ENCODE results near the gene MUC22.
"Not testable (repeated sequence)": the region's sequence is repeated elsewhere in the genome, so short reads cannot be mapped to it uniquely, and the experiment has no call there.

Gene MUC22

GRCh38 chr6:31067028-31067427 lies 56.8 kb downstream of the MUC22 start:
- not testable (repeated sequence) for H3K9ac ChIP-seq (ENCODE audit: low read depth, low read length); H3K27me3 ChIP-seq (ENCODE audit: control insufficient read depth, insufficient read depth, low read length); H3K9me3 ChIP-seq (ENCODE audit: control insufficient read depth, insufficient read depth, low read length); H3K36me3 ChIP-seq (ENCODE audit: control insufficient read depth, insufficient read depth, low read length); H3K4me3 ChIP-seq (ENCODE audit: low read depth, low read length)
- peaks cover 10% of the 10 kb centered on the region for H3K4me1 ChIP-seq (ENCODE audit: control insufficient read depth, insufficient read depth, low read length)

GRCh38 chr6:31067891-31068668 lies 57.8 kb downstream of the MUC22 start:
- H3K9ac ChIP-seq (ENCODE audit: low read depth, low read length); H3K4me3 ChIP-seq (ENCODE audit: low read depth, low read length); H3K9me3 ChIP-seq (ENCODE audit: control insufficient read depth, insufficient read depth, low read length); H3K36me3 ChIP-seq (ENCODE audit: control insufficient read depth, insufficient read depth, low read length); H3K27me3 ChIP-seq (ENCODE audit: control insufficient read depth, insufficient read depth, low read length): not testable (repeated sequence)
- H3K4me1 ChIP-seq (ENCODE audit: control insufficient read depth, insufficient read depth, low read length), result peaks cover 10% of the 10 kb centered on the region

- Histone ChIP-seq H3K9me3 (ENCODE audit: control insufficient read depth, insufficient read depth, low read length) (no peaks in the 10 kb centered on the region), H3K36me3 (ENCODE audit: control insufficient read depth, insufficient read depth, low read length) (no peaks in the 10 kb centered on the region), H3K27me3 (ENCODE audit: control insufficient read depth, insufficient read depth, low read length) (no peaks in the 10 kb centered on the region), H3K4me3 (ENCODE audit: low read depth, low read length) (no peak overlapping the region), H3K9ac (ENCODE audit: low read depth, low read length) (no peak overlapping the region), H3K4me1 (ENCODE audit: control insufficient read depth, insufficient read depth, low read length) (peaks cover 10% of the 10 kb centered on the region)
Observed at GRCh38 chr6:31068669-31069340, 58.5 kb downstream of the MUC22 start.

DNA sequence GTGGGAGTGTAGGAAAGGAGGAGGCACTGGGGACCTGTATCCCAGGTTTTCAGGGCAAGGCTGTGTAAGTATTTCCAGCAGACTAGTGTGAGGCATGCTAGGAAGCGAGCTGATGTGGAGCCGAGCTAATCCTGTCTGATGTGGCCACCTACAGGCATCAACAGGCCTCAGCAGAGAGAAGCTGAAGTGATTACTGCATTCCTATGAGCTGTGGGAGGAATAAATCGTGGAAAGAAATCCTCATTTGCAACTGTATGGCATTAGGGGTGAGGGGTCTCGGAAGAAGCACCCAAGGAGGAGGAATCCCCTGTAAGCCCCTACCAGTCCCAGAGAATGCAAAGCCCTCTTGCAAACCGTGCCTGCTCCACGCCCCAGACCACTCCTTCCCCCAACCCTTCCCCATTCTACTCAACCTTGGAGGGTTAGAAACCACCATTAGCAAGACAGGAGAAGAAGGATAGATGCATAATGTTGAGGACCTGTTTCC lies 60.5 kb downstream of the MUC22 start:
- H3K4me3 ChIP-seq (ENCODE audit: low read depth, low read length), result no peak overlapping the region
- no peaks in the 10 kb centered on the region for H3K9me3 ChIP-seq (ENCODE audit: control insufficient read depth, insufficient read depth, low read length)
- H3K36me3 ChIP-seq (ENCODE audit: control insufficient read depth, insufficient read depth, low read length), result no peaks in the 10 kb centered on the region
- H3K27me3 ChIP-seq (ENCODE audit: control insufficient read depth, insufficient read depth, low read length), result no peaks in the 10 kb centered on the region
- no peak overlapping the region for H3K9ac ChIP-seq (ENCODE audit: low read depth, low read length)
- peaks cover 12% of the 10 kb centered on the region for H3K4me1 ChIP-seq (ENCODE audit: control insufficient read depth, insufficient read depth, low read length)

DNA sequence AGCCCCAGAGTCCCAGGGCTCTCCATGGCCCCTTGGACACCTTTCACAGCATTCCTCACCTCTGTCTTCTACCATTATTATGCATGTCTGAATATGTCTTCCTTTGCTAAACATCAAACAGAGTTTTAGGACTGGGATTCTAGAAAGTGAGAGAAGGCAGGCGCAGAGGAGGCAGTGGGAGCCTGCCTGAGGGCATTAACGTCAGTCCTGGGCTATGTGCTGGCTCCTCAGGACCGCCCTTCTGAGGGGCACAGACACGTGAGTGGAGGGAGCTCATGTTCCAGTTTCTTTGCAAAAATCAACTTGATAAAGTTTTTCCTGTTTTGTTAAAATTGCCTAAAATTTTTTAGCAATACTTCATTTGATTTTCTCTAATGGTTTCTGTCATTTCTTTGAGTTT lies 64.1 kb downstream of the MUC22 start:
- Histone ChIP-seq H3K27me3 (ENCODE audit: control insufficient read depth, insufficient read depth, low read length) (no peaks in the 10 kb centered on the region), H3K36me3 (ENCODE audit: control insufficient read depth, insufficient read depth, low read length) (no peaks in the 10 kb centered on the region), H3K4me1 (ENCODE audit: control insufficient read depth, insufficient read depth, low read length) (peaks cover 12% of the 10 kb centered on the region), H3K4me3 (ENCODE audit: low read depth, low read length) (no peak overlapping the region), H3K9me3 (ENCODE audit: control insufficient read depth, insufficient read depth, low read length) (no peaks in the 10 kb centered on the region), H3K9ac (ENCODE audit: low read depth, low read length) (no peak overlapping the region)

- no peaks in the 10 kb centered on the region for H3K36me3 ChIP-seq (ENCODE audit: control insufficient read depth, insufficient read depth, low read length)
- no peak overlapping the region for H3K4me3 ChIP-seq (ENCODE audit: low read depth, low read length)
- no peaks in the 10 kb centered on the region for H3K27me3 ChIP-seq (ENCODE audit: control insufficient read depth, insufficient read depth, low read length)
- H3K9me3 ChIP-seq (ENCODE audit: control insufficient read depth, insufficient read depth, low read length), result no peaks in the 10 kb centered on the region
- H3K4me1 ChIP-seq (ENCODE audit: control insufficient read depth, insufficient read depth, low read length), result peaks cover 10% of the 10 kb centered on the region
- no peak overlapping the region for H3K9ac ChIP-seq (ENCODE audit: low read depth, low read length)
Observed at GRCh38 chr6:31075528-31075927, 65.3 kb downstream of the MUC22 start.

GRCh38 chr6:31076611-31077010 lies 66.3 kb downstream of the MUC22 start:
- H3K4me3 ChIP-seq (ENCODE audit: low read depth, low read length), result no peak overlapping the region
- no peaks in the 10 kb centered on the region for H3K36me3 ChIP-seq (ENCODE audit: control insufficient read depth, insufficient read depth, low read length)
- no peaks in the 10 kb centered on the region for H3K9me3 ChIP-seq (ENCODE audit: control insufficient read depth, insufficient read depth, low read length)
- peaks cover 2% of the 10 kb centered on the region for H3K4me1 ChIP-seq (ENCODE audit: control insufficient read depth, insufficient read depth, low read length)
- H3K9ac ChIP-seq (ENCODE audit: low read depth, low read length), result no peak overlapping the region
- H3K27me3 ChIP-seq (ENCODE audit: control insufficient read depth, insufficient read depth, low read length), result no peaks in the 10 kb centered on the region

GRCh38 chr6:31079656-31080261 lies 69.5 kb downstream of the MUC22 start:
- H3K9ac ChIP-seq (ENCODE audit: low read depth, low read length), result no peak overlapping the region
- H3K4me1 ChIP-seq (ENCODE audit: control insufficient read depth, insufficient read depth, low read length), result peaks cover 4% of the 10 kb centered on the region
- no peaks in the 10 kb centered on the region for H3K27me3 ChIP-seq (ENCODE audit: control insufficient read depth, insufficient read depth, low read length)
- no peaks in the 10 kb centered on the region for H3K9me3 ChIP-seq (ENCODE audit: control insufficient read depth, insufficient read depth, low read length)
- H3K36me3 ChIP-seq (ENCODE audit: control insufficient read depth, insufficient read depth, low read length), result no peaks in the 10 kb centered on the region
- no peak overlapping the region for H3K4me3 ChIP-seq (ENCODE audit: low read depth, low read length)

GRCh38 chr6:31081872-31082271 lies 71.6 kb downstream of the MUC22 start:
- no peaks in the 10 kb centered on the region for H3K27me3 ChIP-seq (ENCODE audit: control insufficient read depth, insufficient read depth, low read length)
- peaks cover 7% of the 10 kb centered on the region for H3K4me1 ChIP-seq (ENCODE audit: control insufficient read depth, insufficient read depth, low read length)
- no peaks in the 10 kb centered on the region for H3K9me3 ChIP-seq (ENCODE audit: control insufficient read depth, insufficient read depth, low read length)
- no peaks in the 10 kb centered on the region for H3K36me3 ChIP-seq (ENCODE audit: control insufficient read depth, insufficient read depth, low read length)
- H3K9ac ChIP-seq (ENCODE audit: low read depth, low read length), result no peak overlapping the region
- H3K4me3 ChIP-seq (ENCODE audit: low read depth, low read length), result no peak overlapping the region

DNA sequence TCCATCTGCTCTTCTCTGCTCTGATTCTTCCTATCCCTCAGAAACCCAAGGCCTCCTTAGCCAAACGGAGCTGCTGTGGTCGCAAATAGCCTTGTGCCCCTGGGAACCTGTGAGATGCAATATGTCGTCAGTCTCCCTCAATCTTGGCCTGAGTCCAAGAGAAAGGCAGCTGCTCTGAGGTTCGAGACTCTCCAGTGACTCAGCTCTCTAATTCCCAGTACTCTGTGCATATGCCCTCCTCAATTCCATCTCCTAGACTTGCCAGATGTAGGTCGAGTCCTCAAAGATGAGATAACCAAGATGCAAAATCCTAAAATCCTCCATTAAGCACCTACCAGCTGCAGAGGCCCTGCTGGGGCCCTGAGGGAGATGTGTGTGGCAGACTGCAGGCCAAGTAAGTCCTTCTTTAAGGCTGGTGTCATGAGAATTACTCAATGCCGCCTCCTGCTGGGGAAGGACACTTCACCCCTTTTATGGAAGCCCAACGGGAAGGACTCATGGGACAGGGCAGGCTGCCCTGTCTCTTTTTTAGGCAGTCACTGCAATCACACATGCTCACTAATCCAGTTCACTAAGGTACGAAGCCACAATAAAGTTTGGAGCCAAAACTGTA lies 73.6 kb downstream of the MUC22 start:
- Histone ChIP-seq H3K9me3 (ENCODE audit: control insufficient read depth, insufficient read depth, low read length) (no peaks in the 10 kb centered on the region), H3K36me3 (ENCODE audit: control insufficient read depth, insufficient read depth, low read length) (no peaks in the 10 kb centered on the region), H3K27me3 (ENCODE audit: control insufficient read depth, insufficient read depth, low read length) (no peaks in the 10 kb centered on the region), H3K4me1 (ENCODE audit: control insufficient read depth, insufficient read depth, low read length) (peaks cover 10% of the 10 kb centered on the region), H3K9ac (ENCODE audit: low read depth, low read length) (no peak overlapping the region), H3K4me3 (ENCODE audit: low read depth, low read length) (no peak overlapping the region)

Measured in iPS-15b (cell line).